GM12874 (cell line): ENCODE results near the gene DVL1.

Experiments
- TF ChIP-seq, protein P1 (sequence below): IDR thresholded peaks from 2 replicates; pipeline ENCODE4 v1.5.1; 2011; ENCODE audit warnings: low read depth, mild to moderate bottlenecking, control low read depth, low read length, moderate library complexity; ENCODE audit not compliant: insufficient read depth

Gene DVL1

DNA sequence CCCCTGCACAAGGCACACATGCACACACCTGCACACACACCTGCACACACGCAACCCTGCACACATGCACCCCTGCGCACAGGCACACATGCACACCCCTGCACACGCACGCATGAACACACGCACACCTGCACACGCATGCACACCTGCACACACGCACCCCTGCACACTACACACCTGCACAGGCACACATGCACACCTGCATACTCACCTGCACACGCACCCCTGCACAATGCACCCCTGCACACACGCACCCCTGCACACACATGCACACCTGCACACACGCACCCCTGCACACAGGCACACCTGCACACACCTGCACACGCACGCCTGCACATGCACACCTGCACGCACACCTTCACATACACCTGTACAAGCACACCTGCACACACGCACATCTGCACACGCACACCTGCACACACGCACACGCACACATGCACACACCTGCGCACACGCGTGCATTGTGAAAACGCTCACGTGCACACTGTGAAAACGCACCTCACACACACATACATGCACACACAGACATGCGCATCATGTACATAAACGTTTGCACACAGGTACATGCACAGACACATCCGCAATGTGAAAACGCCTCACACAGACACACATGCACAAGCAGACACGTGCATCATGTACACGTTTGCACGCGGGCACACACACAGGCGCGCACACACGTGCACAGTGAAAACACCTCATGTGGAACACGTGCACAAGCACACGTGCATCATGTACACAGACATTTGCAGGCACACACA, 8.2 kb downstream of the DVL1 start:
- TF ChIP-seq, protein P1, sequence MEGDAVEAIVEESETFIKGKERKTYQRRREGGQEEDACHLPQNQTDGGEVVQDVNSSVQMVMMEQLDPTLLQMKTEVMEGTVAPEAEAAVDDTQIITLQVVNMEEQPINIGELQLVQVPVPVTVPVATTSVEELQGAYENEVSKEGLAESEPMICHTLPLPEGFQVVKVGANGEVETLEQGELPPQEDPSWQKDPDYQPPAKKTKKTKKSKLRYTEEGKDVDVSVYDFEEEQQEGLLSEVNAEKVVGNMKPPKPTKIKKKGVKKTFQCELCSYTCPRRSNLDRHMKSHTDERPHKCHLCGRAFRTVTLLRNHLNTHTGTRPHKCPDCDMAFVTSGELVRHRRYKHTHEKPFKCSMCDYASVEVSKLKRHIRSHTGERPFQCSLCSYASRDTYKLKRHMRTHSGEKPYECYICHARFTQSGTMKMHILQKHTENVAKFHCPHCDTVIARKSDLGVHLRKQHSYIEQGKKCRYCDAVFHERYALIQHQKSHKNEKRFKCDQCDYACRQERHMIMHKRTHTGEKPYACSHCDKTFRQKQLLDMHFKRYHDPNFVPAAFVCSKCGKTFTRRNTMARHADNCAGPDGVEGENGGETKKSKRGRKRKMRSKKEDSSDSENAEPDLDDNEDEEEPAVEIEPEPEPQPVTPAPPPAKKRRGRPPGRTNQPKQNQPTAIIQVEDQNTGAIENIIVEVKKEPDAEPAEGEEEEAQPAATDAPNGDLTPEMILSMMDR: no peak

DNA sequence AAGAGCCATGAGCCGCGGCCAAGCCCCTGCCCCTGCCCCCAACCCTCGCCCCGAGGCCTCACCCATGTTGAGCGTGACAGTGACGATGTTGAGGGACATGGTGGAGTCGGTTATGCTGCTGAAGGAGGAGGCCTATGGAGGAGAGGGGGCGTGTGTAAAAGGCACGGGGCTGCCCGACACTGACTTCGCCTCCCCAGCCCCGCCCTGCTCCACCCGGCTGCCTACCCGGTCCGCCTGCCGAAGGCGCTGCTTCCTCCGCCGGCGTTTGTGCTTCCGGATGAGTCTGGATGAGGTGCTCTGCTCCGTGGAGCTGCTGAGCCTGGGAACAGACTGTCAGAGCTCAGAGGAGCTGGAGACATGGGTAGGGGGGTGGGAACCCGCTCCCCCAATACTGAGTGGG, 9.0 kb downstream of the DVL1 start:
- TF ChIP-seq, protein P1: no peak

DNA sequence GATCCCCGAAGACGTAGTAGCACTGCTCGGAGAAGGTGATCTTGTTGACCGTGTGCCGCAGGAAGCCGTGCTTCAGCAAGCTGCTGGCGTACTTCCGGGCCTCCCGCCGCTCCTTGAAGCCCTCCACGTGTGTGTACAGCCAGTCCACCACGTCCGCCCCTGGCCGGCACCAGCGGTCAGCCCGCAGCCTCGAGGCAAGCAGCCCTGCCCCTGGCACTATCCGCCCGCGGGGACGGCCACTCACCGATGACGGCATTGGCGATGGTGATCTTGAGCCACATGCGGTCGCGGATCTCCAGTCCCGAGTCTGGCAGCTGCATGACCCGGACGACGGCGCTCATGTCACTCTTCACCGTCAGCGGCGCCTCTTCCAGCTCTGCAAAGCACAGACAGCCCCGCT, 10.9 kb downstream of the DVL1 start:
- TF ChIP-seq, protein P1: no peak

DNA sequence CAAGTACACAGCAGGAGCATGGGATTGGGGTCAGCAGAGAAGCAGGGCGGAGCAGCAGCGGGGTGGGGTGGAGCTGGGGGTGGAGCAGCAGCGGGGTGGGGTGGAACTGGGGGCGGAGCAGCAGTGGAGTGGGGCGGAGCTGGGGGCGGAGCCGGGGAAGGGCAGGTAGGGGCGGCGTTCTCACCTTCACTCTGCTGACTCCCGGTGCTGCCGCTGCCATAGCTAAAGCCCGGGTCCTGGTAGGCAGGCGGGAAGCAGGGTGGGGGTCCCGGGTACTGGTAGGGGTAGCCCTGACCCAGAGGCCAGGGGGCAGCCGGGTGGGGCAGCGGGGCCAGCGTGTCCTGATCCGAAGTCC, 11.4 kb downstream of the DVL1 start:
- TF ChIP-seq, protein P1: no peak

DNA sequence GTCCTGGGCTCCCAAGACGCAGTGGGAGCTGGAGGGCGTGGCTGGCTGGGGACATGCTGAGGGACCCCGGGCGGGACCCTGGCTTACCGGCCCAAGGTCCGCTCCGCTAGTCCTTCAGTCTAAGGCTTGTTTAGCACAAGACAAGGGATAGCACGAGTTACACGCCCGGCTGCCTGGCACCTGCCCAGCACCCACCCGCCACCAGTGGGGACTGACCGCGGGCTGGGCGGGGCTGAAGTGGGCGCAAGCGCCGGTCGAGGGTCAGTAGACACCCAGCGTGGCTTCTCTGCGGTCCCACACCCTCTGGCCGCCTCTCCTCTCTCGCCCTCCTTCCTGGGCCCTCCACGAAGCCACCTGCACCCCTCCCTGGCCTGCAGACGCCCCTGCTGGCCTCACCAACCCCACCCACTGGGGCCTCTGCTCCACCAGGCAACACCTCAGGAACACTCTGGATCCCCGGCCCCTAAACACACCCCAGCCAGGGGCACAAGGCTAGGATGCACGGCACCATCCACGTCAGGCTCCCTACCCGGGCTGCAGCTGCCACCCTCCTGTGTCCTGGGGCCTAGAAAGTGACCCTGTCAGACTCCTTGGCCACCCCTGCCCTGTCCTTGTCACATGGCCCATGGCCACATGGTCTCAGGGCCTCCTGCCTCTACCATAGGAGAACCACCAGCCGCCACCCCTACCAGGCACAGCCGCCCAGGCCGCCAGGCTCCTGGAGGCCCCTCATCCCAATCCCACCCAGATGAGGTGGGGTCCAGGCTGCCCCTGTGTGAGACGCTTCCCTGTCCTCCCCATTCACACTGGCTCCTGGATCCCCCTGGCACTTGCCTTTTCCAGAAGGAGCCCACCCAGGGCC, 12.1 kb downstream of the DVL1 start:
- TF ChIP-seq, protein P1: no peak

DNA sequence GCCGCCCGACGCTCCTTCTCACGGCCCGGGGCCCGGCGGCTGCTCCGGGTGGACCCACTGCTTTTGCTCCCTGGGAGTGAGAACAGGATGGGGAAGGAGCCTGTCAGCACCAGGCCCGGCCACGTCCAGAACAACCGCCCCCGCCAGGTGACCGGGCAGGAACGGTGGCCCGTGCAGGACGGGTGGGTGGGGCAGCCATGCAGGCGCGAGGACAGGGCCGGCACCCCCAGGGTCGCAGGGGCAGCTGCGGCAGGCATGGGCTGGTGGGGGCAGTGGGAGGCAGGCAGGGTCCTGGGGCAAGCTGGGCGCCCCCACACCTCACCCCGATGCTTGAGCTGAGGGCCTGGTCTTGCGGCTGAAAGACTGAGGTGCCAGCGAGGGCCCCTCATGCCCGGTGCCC, 12.8 kb downstream of the DVL1 start:
- TF ChIP-seq, protein P1: no peak

DNA sequence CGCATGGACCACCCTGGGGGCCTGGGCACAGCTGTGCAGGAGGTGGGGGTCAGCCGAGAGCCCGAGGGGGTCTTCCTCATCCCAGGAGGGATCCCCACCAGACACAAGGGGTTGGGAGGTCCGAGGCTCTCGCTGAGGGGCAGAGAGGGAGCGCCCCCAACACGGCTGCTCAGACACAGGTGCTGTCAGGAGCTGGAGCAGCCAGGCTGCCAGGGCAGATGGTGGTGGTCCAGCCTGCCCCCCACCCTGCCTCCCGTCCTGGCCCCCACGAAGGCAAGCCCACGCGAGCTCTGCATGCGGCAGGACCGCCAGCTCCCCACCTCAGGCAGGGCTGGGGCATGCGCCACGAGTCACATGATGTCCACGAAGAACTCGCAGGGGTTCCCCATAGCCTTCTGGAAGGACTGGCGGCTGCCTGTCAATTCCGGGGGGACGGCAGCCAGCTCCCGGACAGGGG, 13.4 kb downstream of the DVL1 start:
- TF ChIP-seq, protein P1: no peak
